Stimulated activated naive B cell treated with anti-CD40 and anti-IgM and Interleukin-4, amounts not matched to agents 10 μg/mL and 1 μg/mL and 100 μg/mL, for 72 hours (primary cell): ENCODE results near the gene CDC42EP4.
"Not testable (repeated sequence)": the region's sequence is repeated elsewhere in the genome, so short reads cannot be mapped to it uniquely, and the experiment has no call there.

Source experiments
- ATAC-seq, 2 donors: fragments of 150-1000 bp; cut with Tn5 transposase; replicated peaks; 2 replicates each; pipeline ENCODE4 v1.10.0; 2021; ENCODE audit warnings: moderate library complexity in 1 of 2
- DNase-seq: peaks from one replicate; pipeline ENCODE4 v3.0.0; 2021
- H3K27ac Mint-ChIP-seq: one replicate; pipeline ENCODE4 v1.8.0; 2022; ENCODE audit warnings: mild to moderate bottlenecking, mixed read lengths
- H3K27me3 Mint-ChIP-seq, 2 donors: one replicate each; pipeline ENCODE4 v1.8.0; 2022; ENCODE audit warnings: mixed read lengths in 2 of 2
- H3K36me3 Mint-ChIP-seq, 2 donors: one replicate each; pipeline ENCODE4 v1.8.0; 2022; ENCODE audit warnings: mixed read lengths in 2 of 2, mild to moderate bottlenecking in 1 of 2
- H3K4me1 Mint-ChIP-seq, 2 donors: one replicate each; pipeline ENCODE4 v1.8.0; 2022; ENCODE audit warnings: mixed read lengths in 2 of 2, mild to moderate bottlenecking in 1 of 2
- H3K4me3 Mint-ChIP-seq, 2 donors: one replicate each; pipeline ENCODE4 v1.8.0; 2022; ENCODE audit warnings: mild to moderate bottlenecking in 2 of 2, mixed read lengths in 2 of 2, moderate library complexity in 1 of 2
- H3K9me3 Mint-ChIP-seq, 2 donors: one replicate each; pipeline ENCODE4 v1.8.0; 2022; ENCODE audit warnings: mixed read lengths in 2 of 2, mild to moderate bottlenecking in 1 of 2

The CDC42EP4 gene

DNA sequence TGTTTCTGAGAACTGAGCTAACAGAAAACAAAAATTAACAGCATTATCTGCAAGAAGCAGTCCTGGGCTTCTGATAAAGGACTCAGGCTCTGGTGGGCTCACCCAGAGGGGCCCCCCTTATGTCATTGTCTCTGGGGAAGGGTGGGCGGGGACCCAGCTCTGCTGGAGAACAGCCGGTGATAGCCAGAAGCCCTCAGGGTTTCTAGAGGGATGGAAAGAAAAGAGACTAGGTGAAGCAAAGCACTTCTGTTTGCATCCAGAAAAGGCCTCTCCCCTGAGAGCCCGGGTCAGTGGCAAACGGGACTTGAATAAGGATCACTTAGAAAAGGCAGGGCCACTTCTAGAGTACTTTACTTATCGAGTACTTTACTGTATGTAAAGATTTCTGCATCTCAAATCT, 7.0 kb upstream of the CDC42EP4 start:
- peaks cover 16% of the 10 kb centered on the region in 2 donors for H3K4me1 Mint-ChIP-seq
- peaks cover under 1 to 11% of the 10 kb centered on the region in 2 donors for H3K27me3 Mint-ChIP-seq
- H3K36me3 Mint-ChIP-seq: no peaks in the 10 kb centered on the region
- ATAC-seq (no peak), DNase-seq (no peak)
- no peak overlapping the region for H3K27ac Mint-ChIP-seq
- no peaks in the 10 kb centered on the region for H3K9me3 Mint-ChIP-seq
- H3K4me3 Mint-ChIP-seq: no peak overlapping the region

DNA sequence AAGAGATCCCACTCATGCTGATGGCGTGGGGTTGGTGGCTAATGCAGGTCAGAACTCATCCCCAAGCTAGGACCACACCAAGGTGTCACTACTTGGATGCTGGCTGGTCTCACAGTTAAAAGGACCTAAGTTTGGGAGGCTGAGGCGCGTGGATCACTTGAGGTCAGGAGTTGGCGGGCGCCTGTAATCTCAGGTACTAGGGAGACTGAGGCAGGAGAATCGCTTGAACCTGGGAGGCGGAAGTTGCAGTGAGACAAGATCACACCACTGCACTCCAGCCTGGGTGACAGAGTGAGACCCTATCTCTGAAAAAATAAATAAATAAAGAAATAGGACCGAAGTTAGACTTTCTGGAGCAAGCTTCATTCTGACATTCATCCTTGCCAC, 6.6 kb upstream of the CDC42EP4 start:
- no peak overlapping the region for H3K4me3 Mint-ChIP-seq
- H3K27me3 Mint-ChIP-seq: peaks cover 0 to 7% of the 10 kb centered on the region in 2 donors
- no peaks in the 10 kb centered on the region for H3K9me3 Mint-ChIP-seq
- no peaks in the 10 kb centered on the region for H3K36me3 Mint-ChIP-seq
- DNase-seq: no peak
- H3K4me1 Mint-ChIP-seq: peaks cover 17 to 18% of the 10 kb centered on the region in 2 donors
- H3K27ac Mint-ChIP-seq: no peak overlapping the region
- no peak for ATAC-seq

DNA sequence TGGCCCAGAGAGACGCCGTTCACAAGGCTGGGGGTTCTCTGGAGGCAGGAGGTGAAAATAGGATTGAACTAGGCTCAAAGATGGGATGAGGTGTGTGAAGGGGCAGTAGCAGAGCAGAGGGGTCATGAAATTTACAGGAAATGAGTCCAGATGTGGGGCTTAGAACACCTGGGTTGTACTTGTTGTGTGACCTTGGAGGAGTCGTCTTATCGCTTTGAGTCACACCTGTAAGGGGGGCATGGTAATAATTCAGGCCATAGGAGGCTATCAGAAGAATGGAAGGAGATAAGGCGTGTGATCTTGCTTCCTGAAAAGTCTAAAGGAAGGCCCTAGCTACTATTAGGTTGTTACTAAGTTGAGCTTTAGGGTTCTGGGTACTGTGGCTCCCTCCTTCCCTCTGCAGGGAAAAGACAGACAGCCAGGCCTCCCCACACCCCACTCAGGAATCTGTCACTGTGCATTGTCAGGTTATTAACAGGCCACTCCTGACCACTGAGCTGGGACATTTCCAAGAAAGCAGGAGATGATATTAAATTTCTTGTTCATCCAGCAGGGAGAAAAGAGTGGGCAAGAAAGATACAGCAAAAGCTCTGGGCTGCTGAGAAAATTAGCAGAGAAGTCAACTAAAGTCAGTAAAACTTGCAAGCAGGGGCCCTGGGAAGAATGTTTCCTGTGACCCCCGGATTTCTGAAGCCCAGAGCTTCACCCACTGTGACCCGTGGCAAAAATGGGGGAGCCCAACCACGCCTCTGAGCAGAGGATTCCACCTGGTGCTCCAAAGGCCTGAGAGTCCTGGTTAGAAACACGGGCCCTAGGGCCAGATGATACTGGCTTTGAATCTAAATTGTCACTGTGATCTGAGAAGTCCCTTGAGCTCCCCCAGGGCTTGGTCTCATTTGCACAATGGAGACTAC, 6.0 kb upstream of the CDC42EP4 start:
- Mint-ChIP-seq H3K4me1 (peaks cover 18 to 22% of the 10 kb centered on the region in 2 donors), H3K27me3 (peaks cover 0 to 5% of the 10 kb centered on the region in 2 donors), H3K9me3 (no peaks in the 10 kb centered on the region), H3K27ac (no peak overlapping the region), H3K4me3 (peak overlapping the region in 1 of 2 donors; percentile 17), H3K36me3 (no peaks in the 10 kb centered on the region)
- ATAC-seq: peak in 1 of 2 donors; percentile 19
- DNase-seq: no peak

DNA sequence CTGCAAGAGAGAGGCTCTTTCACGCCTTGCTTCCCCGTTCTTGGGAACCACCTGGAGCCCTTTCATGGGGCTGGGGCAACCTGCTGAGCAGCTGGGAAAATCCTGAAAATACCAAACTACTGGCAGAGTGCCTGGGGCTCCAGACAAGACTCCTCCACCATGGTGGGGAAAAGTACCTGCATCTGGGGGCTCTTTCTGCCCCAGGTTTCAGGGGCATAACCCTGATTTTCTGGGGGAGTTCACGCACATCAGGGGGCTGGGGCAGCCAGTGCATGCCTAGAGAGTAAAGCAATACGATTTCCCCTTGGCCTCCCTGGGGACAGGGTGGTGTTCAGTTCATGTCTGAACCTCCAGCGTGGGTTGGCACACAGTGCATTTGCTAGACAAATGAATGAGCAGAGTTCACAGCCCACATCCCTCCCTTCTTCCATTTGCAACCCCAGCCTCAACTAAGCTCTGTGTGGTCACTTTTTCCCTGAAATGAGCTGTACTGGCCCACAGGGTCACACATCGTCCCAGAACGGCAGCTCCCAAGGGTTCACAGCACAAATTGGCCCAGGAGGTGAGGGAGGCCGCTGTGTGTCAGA, 5.2 kb upstream of the CDC42EP4 start:
- no peak overlapping the region for H3K27ac Mint-ChIP-seq

DNA sequence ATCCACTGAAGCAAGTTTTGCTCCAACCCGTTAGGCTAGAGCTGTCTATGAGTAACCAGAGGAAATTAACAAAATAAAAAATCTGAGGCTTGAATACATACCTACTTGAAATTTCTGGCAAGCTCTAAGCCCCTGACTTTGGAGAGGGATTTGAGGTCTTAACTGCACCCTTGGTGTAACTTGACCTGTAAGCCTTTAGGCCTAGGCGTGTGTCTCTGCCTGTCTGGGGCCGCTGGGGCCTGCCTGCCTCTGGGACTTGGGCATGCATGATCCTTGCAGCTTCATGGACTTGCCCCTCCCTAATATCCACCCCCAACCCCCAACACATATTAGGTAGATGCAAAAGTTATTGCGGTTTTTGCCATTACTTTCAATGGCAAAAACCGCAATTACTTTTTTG, 3.7 kb upstream of the CDC42EP4 start:
- Mint-ChIP-seq H3K9me3 (no peaks in the 10 kb centered on the region), H3K4me3 (no peak overlapping the region), H3K36me3 (no peaks in the 10 kb centered on the region), H3K27me3 (peaks cover 0 to under 1% of the 10 kb centered on the region in 2 donors), H3K4me1 (peaks cover 20 to 26% of the 10 kb centered on the region in 2 donors), H3K27ac (no peak overlapping the region)
- DNase-seq (no peak), ATAC-seq (no peak)

More for the DNA sequence above, 5.2 kb upstream of the CDC42EP4 start:
- H3K9me3 Mint-ChIP-seq: no peaks in the 10 kb centered on the region
- DNase-seq (peak; percentile 73), ATAC-seq (peak; percentile 93 to 94)
- peak overlapping the region in 1 of 2 donors; percentile 17 for H3K4me3 Mint-ChIP-seq
- H3K4me1 Mint-ChIP-seq: peaks cover 18 to 22% of the 10 kb centered on the region in 2 donors
- H3K27me3 Mint-ChIP-seq: no peaks in the 10 kb centered on the region
- no peaks in the 10 kb centered on the region for H3K36me3 Mint-ChIP-seq

DNA sequence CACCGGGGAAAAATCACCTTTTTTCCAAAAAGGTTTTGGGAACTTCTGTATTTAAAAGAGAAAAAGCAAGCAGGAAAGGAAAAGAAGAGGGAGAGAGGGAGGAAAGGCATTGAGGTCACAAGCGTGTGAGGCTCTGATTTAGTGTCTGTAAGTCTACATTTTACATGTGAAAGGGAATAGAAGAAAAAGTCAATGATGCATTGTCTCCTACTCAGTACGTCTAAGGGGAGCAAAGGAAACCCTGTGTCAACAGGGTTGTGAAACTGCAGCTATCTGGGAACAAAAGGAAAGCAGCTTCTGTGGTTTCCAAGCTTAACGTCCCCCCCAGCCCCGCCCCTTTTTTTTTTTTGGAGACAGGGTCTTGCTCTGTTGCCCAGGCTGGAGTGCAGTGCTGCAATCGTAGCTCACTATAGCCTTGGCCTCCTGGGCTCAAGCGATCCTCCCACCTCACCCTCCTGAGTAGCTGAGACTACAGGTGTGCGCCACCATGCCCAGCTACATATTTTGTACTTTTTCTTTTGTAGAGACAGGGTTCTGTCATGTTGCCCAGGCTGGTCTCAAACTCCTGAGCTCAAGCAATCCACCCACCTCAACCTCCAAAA, 1.8 kb upstream of the CDC42EP4 start:
- Mint-ChIP-seq H3K9me3 (no peaks in the 10 kb centered on the region), H3K36me3 (no peaks in the 10 kb centered on the region), H3K4me1 (peaks cover 28 to 40% of the 10 kb centered on the region in 2 donors), H3K4me3 (no peak overlapping the region), H3K27ac (peak overlapping the region; percentile 3), H3K27me3 (peaks cover 9 to 15% of the 10 kb centered on the region in 2 donors)
- ATAC-seq (no peak), DNase-seq (no peak)

DNA sequence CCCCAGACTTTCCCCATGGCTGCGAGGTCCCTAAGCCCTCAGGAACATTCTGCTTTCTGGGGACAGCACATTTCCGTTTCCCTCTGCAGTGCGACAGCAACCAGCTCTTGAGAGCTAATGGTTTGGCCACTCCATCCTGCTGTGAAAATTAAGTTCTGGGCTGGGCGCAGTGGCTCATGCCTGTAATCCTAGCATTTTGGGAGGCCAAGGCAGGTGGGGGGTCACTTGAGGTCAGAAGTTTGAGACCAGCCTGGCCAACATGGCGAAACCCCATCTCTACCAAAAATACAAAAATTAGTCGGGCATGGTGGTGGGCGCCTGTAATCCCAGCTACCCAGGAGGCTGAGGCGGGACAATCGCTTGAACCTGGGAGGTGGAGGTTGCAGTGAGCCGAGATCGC, 1.1 kb upstream of the CDC42EP4 start:
- Mint-ChIP-seq H3K27me3 (peaks cover 9 to 20% of the 10 kb centered on the region in 2 donors), H3K4me1 (peaks cover 26 to 39% of the 10 kb centered on the region in 2 donors)
- not testable (repeated sequence) for H3K36me3 Mint-ChIP-seq, H3K9me3 Mint-ChIP-seq, H3K4me3 Mint-ChIP-seq, ATAC-seq, DNase-seq, H3K27ac Mint-ChIP-seq

DNA sequence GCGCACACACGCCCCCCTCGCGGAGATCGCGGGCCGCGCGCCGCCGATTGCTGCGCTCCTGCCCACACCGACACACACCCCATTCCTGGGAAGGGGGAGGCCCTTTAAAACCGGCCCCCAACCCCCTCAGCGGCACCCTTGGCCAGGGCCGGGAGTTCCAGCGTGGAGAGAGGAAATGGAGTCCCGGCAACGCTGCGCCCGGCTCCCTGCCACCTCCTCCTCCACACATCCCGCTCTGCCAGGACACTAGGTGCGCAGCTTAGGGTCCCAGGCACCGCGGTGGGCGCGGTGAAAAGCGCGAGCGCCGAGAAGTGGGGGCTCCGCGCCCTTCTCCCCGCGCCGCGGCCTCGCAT, 397 bp downstream of the CDC42EP4 start:
- Mint-ChIP-seq H3K27ac (no peak overlapping the region), H3K4me1 (peaks cover 12 to 24% of the 10 kb centered on the region in 2 donors), H3K4me3 (peak overlapping the region; percentile 83 to 86), H3K27me3 (peaks cover 9 to 26% of the 10 kb centered on the region in 2 donors), H3K36me3 (no peaks in the 10 kb centered on the region), H3K9me3 (no peaks in the 10 kb centered on the region)
- DNase-seq (no peak), ATAC-seq (peak; percentile 14 to 18)

DNA sequence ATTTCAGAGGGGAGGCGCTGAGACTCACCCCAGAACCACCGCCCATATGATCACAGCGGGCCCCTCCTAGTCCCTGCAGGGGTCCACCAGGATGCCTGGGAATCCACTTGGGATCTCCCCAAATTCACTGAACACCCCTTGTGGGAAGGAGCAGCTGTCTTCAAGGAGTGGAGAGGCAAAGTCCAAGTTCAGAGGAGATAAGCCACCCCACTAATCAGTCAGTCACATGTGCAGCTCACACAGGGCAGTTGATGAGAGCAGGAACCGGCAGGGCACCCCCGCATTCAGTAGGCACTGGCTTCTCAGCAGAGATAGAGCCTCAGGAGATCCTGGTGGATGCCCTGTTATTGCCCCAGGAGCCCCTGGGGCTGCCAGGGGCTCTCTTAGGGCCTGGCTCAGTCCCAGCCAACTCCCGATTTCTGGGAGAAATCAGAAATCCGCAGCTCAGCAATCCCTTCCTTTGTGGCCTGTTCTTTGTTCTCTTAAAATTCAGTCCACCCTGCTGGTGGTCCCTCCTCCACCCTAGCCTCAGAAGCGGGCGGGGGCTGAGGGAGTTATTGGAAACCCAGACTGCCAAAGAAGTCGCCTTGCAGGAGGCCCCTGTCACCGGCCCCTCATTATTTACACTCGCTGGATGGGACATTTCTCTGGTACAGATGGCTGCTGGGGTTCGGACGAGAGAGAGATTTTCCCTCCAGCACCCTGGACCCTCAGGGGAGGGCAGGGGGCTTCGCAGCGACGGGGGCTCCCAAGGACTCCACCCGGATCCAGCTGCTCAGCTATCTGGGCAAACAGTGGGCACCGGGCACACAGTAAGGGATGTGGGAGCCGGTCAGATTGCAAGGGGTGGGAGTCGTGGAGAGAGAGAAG, 1.8 kb downstream of the CDC42EP4 start:
- Mint-ChIP-seq H3K4me1 (peaks cover 14 to 24% of the 10 kb centered on the region in 2 donors), H3K27me3 (peaks cover 10 to 38% of the 10 kb centered on the region in 2 donors), H3K36me3 (no peaks in the 10 kb centered on the region), H3K4me3 (peak overlapping the region; percentile 83 to 86), H3K27ac (peak overlapping the region; percentile 65), H3K9me3 (no peaks in the 10 kb centered on the region)
- ATAC-seq: no peak
- DNase-seq: no peak

DNA sequence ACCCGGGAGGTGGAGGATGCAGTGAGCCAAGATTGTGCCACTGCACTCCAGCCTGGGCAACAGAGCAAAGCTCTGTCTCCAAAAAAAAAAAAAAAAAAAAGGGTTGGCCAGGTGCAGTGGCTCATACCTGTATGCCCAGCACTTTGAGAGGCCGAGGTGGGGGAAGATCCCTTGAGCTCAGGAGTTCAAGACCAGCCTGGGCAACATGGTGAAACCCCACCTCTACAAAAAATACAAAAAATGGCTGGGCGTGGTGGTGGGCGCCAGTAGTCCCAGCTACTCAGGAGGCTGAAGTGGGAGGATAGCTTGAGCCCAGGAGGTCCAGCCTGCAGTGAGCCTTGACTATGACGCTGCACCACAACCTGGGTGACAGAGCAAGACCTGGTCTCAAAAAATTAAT, 2.8 kb downstream of the CDC42EP4 start:
- not testable (repeated sequence) for H3K4me3 Mint-ChIP-seq, H3K9me3 Mint-ChIP-seq, ATAC-seq, H3K36me3 Mint-ChIP-seq, H3K27ac Mint-ChIP-seq, DNase-seq
- H3K4me1 Mint-ChIP-seq: peaks cover 16 to 24% of the 10 kb centered on the region in 2 donors
- H3K27me3 Mint-ChIP-seq: peaks cover 18 to 44% of the 10 kb centered on the region in 2 donors

DNA sequence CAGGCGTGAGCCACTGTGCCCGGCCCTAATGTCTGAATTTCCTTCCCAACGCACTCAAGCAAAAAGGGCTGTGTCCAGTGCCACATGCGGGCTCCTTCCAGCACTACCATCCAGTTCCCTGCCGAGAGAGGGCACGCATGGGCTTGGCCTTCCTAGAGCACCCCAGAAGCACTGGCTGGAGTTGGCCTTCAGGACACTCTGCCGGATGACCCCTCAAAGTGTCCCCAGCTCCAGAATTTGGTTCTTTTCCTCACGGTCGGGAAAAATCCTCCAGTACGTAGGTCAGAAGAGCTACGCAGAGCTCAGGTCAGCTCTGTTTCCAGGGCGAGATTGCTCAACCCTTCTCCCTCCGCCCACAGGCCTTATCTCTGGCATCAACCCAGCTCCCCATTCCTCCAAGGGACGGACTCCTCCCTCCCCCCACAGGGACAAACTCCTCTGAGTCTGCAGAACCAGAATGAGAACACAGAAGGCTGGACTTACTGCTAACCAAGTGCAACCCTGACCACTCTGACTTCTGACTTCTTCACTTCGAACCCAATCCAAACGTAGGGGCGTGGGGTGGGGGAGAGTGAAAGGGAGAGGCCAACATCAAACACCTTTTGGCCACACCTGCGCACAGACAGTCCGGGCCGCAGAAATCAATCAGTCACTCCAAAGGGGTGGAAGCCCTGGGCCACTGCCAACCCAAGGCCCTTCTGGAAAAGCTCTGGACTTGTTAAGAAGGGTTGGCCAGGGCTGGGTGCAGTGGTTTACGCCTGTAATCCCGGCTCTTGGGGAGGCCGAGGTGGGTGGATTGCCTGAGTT, 3.6 kb downstream of the CDC42EP4 start:
- Mint-ChIP-seq H3K4me1 (peaks cover 14 to 20% of the 10 kb centered on the region in 2 donors), H3K27me3 (peaks cover 23 to 50% of the 10 kb centered on the region in 2 donors), H3K9me3 (no peaks in the 10 kb centered on the region), H3K36me3 (no peaks in the 10 kb centered on the region), H3K27ac (no peak overlapping the region), H3K4me3 (no peak overlapping the region)
- ATAC-seq (no peak), DNase-seq (no peak)

DNA sequence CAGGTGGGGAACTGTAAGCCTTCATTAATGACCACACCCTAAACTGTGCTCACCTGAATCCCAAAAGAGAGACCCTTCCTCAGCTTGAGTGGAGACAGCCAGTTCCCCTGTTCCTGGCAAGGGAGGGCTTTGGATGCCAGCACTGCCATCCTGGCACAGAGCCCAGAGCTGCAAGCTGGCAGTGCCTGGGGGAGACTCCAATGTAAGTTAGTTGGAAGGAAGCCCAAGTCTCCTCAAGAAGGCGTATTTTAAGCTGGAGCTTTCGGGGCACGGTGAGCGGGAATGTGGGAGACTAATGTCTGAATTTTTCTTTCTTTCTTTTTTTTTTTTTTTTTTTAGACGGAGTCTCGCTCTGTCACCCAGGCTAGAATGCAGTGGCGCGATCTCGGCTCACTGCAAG, 4.7 kb downstream of the CDC42EP4 start:
- no peak overlapping the region for H3K4me3 Mint-ChIP-seq

More for the DNA sequence above, 4.7 kb downstream of the CDC42EP4 start:
- Mint-ChIP-seq H3K4me1 (peaks cover 14 to 18% of the 10 kb centered on the region in 2 donors), H3K27ac (no peak overlapping the region), H3K9me3 (no peaks in the 10 kb centered on the region), H3K36me3 (no peaks in the 10 kb centered on the region), H3K27me3 (peaks cover 23 to 50% of the 10 kb centered on the region in 2 donors)
- DNase-seq: no peak
- ATAC-seq: no peak
